HCT116 (cell line): Measurements from ENCODE around the gene P3H3. TPM values are rescaled to one million over a fixed set of nuclear protein-coding genes. Genes with fewer than 3 reads are reported as not detected.

ENCODE experiments used
- ATAC-seq: fragments of 200-7000 bp; cut with Tn5 transposase; 2 replicates; pipeline ENCODE4 v1.9.1; 2020; ENCODE audit warnings: mild to moderate bottlenecking, moderate library complexity
- BruUV-seq: library from RNA; stranded (reverse); fragments of 400-500 nt; replicated peaks from 2 replicates; lab custom pipeline; 2021; lab: Mats Ljungman, UMichigan
- CTCF ChIA-PET: fragments of 300-600 bp; sonication (Branson Sonifier 250); formaldehyde crosslinking; loops from one replicate; lab custom pipeline; 2021; ENCODE audit warnings: antibody characterized with exemption; lab: Charles Lee
- POLR2A ChIA-PET: fragments of 300-600, 350-600 bp; sonication (Branson Sonifier 250); formaldehyde crosslinking; loops from one replicate; lab custom pipeline; 2021; ENCODE audit warnings: antibody characterized with exemption; lab: Charles Lee
- RAD21 ChIA-PET, 2 experiments: fragments of 300-600 bp; sonication (Branson Sonifier 250); formaldehyde crosslinking; loops; one replicate each; lab custom pipeline; 2023; ENCODE audit warnings: low total read pairs in 2 of 2; ENCODE audit not compliant: uncharacterized antibody in 2 of 2, unreplicated experiment in 2 of 2, low non-redundant PET in 1 of 2; lab: Charles Lee
- DNase-seq: peaks from one replicate; pipeline ENCODE4 v3.0.0-alpha.2; 2010; ENCODE audit warnings: low read depth, low spot score
- H2AFZ ChIP-seq: fragments of 200-600 bp; shearing (Covaris generic), sonication (generic); 2 replicates; pipeline ENCODE4 v1.6.1; 2017; ENCODE audit warnings: low read depth, mixed run types, mixed read lengths, antibody characterized with exemption, low read length; ENCODE audit not compliant: poor library complexity, severe bottlenecking
- H3K27ac ChIP-seq: 2 replicates; pipeline ENCODE4 v1.5.1; 2012; ENCODE audit warnings: low read depth, low read length
- H3K27me3 ChIP-seq: fragments of 200-600 bp; sonication (generic); 2 replicates; pipeline ENCODE4 v1.6.1; 2016; ENCODE audit warnings: mixed run types, low read length, mixed read lengths; ENCODE audit not compliant: insufficient read depth
- H3K36me3 ChIP-seq, 2 experiments: fragments of 200-500 bp in 1 of 2; fragments of 200-600 bp in 1 of 2; sonication (Bioruptor generic) in 1 of 2; sonication (generic) in 1 of 2; 2 replicates each; pipeline versions ENCODE4 v1.5.1 to v1.6.1; 2014 to 2016; ENCODE audit warnings: low read length in 2 of 2, inconsistent platforms in 1 of 2, mixed read lengths in 1 of 2, mixed run types in 1 of 2; ENCODE audit not compliant: insufficient read depth in 2 of 2, control insufficient read depth in 1 of 2
- H3K4me1 ChIP-seq, 2 experiments: fragments of 200-600 bp in 1 of 2; sonication (generic) in 1 of 2; 2 replicates each; pipeline versions ENCODE4 v1.5.1 to v1.6.1; 2012 to 2017; ENCODE audit warnings: low read length in 2 of 2, inconsistent platforms in 1 of 2, mild to moderate bottlenecking in 1 of 2, mixed read lengths in 1 of 2, mixed run types in 1 of 2, moderate library complexity in 1 of 2; ENCODE audit not compliant: insufficient read depth in 2 of 2, control insufficient read depth in 1 of 2
- H3K4me2 ChIP-seq: fragments of 200-600 bp; sonication (generic); 2 replicates; pipeline ENCODE4 v1.6.1; 2017; ENCODE audit warnings: mixed run types, low read length, mixed read lengths
- H3K4me3 ChIP-seq, 2 experiments: fragments of 200-600 bp in 1 of 2; sonication (generic) in 1 of 2; replicated peaks in 1 of 2; 2 replicates each; pipeline ENCODE4 v1.5.1; 2011 to 2016; ENCODE audit warnings: low read length in 2 of 2, control low read depth in 1 of 2, low read depth in 1 of 2, mild to moderate bottlenecking in 1 of 2, mixed read lengths in 1 of 2, mixed run types in 1 of 2
- H3K79me2 ChIP-seq: fragments of 200-600 bp; sonication (generic); 2 replicates; pipeline ENCODE4 v1.6.1; 2017; ENCODE audit warnings: mild to moderate bottlenecking, mixed run types, low read length, moderate library complexity, mixed read lengths; ENCODE audit not compliant: insufficient read depth
- H3K9ac ChIP-seq: fragments of 200-600 bp; sonication (generic); 2 replicates; pipeline ENCODE4 v1.6.1; 2016; ENCODE audit warnings: low read length, mixed read lengths
- H3K9me2 ChIP-seq: fragments of 200-600 bp; sonication (generic), shearing (Covaris generic); 2 replicates; pipeline ENCODE4 v1.6.1; 2017; ENCODE audit warnings: mixed run types, mild to moderate bottlenecking, moderate library complexity; ENCODE audit not compliant: insufficient read depth
- H3K9me3 ChIP-seq, 2 experiments: fragments of 200-500 bp in 1 of 2; fragments of 200-600 bp in 1 of 2; sonication (Bioruptor generic) in 1 of 2; sonication (generic) in 1 of 2; 2 replicates each; pipeline ENCODE4 v1.6.1; 2014 to 2017; ENCODE audit warnings: low read length in 2 of 2, mixed read lengths in 2 of 2, inconsistent platforms in 1 of 2, low read depth in 1 of 2, mild to moderate bottlenecking in 1 of 2, mixed run types in 1 of 2, moderate library complexity in 1 of 2; ENCODE audit not compliant: control insufficient read depth in 1 of 2, insufficient read depth in 1 of 2
- H4K20me1 ChIP-seq: fragments of 200-600 bp; sonication (generic), shearing (Covaris generic); 2 replicates; pipeline ENCODE4 v1.6.1; 2017; ENCODE audit warnings: mixed run types, mild to moderate bottlenecking, moderate library complexity; ENCODE audit not compliant: insufficient read depth
- CBX3 ChIP-seq: IDR thresholded peaks from 2 replicates; pipeline ENCODE4 v1.6.1; 2012; ENCODE audit warnings: low read depth
- CEBPB ChIP-seq: IDR thresholded peaks from 2 replicates; pipeline ENCODE4 v1.6.1; 2012; ENCODE audit warnings: low read depth
- EGR1 ChIP-seq: IDR thresholded peaks from 2 replicates; pipeline ENCODE4 v1.6.1; 2012; ENCODE audit warnings: low read depth
- EZH2 ChIP-seq: fragments of 200-600 bp; sonication (generic); IDR thresholded peaks from 2 replicates; pipeline ENCODE4 v1.6.1; 2017; ENCODE audit warnings: antibody characterized with exemption, mixed run types
- EZH2phosphoT487 ChIP-seq: fragments of 200-600 bp; IDR thresholded peaks from 2 replicates; pipeline ENCODE4 v1.6.1; 2018; ENCODE audit warnings: antibody characterized with exemption, borderline replicate concordance
- FOSL1 ChIP-seq: IDR thresholded peaks from 2 replicates; pipeline ENCODE4 v1.6.1; 2012; ENCODE audit warnings: low read depth
- POLR2AphosphoS5 ChIP-seq: IDR thresholded peaks from 2 replicates; pipeline ENCODE4 v1.6.1; 2011; ENCODE audit warnings: mild to moderate bottlenecking, low read depth, low read length, moderate library complexity
- SIN3A ChIP-seq: IDR thresholded peaks from 2 replicates; pipeline ENCODE4 v1.6.1; 2012; ENCODE audit warnings: low read depth
- SP1 ChIP-seq: IDR thresholded peaks from 2 replicates; pipeline ENCODE4 v1.6.1; 2012; ENCODE audit warnings: low read depth
- SRF ChIP-seq: IDR thresholded peaks from 2 replicates; pipeline ENCODE4 v1.6.1; 2012; ENCODE audit warnings: low read depth
- TCF7L2 ChIP-seq: IDR thresholded peaks from 2 replicates; pipeline ENCODE4 v1.7.0; 2011; ENCODE audit warnings: borderline replicate concordance, inconsistent platforms; ENCODE audit not compliant: insufficient read depth, insufficient read length; ENCODE audit errors: extremely low read depth
- YY1 ChIP-seq: IDR thresholded peaks from 2 replicates; pipeline ENCODE4 v1.6.1; 2011; ENCODE audit warnings: low read length, low read depth, moderate library complexity, mild to moderate bottlenecking; ENCODE audit not compliant: insufficient replicate concordance; ENCODE audit errors: extremely low read depth
- ZNF274 ChIP-seq: fragments of 200-500 bp; sonication (Bioruptor generic); IDR thresholded peaks from 2 replicates; pipeline ENCODE4 v1.6.1; 2014; ENCODE audit warnings: mild to moderate bottlenecking, low read depth, low read length, inconsistent platforms
- intact Hi-C: fragments of 100-400 bp; cut with micrococcal nuclease; formaldehyde crosslinking; loops from 2 replicates; pipeline ENCODE4 v1.10.0; 2022
- total RNA-seq: library from RNA; stranded (reverse); gene quantifications from one replicate; pipeline ENCODE4 v1.2.1, GENCODE V29; 2021; ENCODE audit not compliant: unreplicated experiment
- TF ChIP-seq, protein P1 (sequence below): IDR thresholded peaks from 2 replicates; pipeline ENCODE4 v1.6.1; 2012
- TF ChIP-seq, protein P2 (sequence below): IDR thresholded peaks from 2 replicates; pipeline ENCODE4 v1.6.1; 2012; ENCODE audit warnings: low read depth
- TF ChIP-seq, protein P3 (sequence below): IDR thresholded peaks from 2 replicates; pipeline ENCODE4 v1.6.1; 2011; ENCODE audit warnings: mild to moderate bottlenecking, low read length, moderate library complexity; ENCODE audit not compliant: insufficient replicate concordance; ENCODE audit errors: extremely low read depth

P3H3 gene
- total RNA-seq, 1 experiment from 2014 or later: 32.2 TPM

DNA sequence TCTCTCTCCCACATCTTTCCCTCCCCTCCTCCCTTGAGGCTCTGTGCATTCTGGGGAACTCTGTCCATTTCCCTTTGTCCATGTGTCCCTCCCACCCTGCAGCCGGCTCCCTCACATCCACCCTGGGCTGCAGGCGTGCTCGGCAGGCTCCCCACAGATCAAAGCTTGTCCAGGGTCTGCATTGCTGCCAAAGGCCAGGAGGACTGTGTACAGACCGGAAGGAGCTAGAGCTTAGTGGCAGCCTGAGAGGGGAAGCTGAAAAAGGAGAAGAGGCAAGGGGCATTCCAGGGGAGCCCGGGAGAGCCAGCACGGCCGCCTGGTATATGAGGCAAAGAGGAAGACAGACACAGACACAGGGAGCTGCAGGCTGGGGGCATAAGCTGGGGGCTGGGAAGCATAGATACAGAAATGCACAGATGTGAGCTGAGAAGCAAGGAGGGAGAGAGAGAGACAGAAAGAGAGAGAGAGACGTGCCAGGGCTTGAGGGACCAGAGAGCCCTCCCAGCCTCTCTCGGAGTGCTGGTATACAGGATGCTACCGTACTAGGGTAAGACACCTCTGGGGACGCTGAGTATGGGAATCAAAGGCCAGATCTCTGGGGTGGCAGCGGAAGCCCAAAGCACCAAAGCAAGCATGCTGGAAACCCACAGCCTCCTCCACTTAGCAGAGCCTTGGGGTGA lies 35.5 kb upstream of the P3H3 start:
- H3K4me1 ChIP-seq: no peaks in the 10 kb centered on the region
- RAD21 ChIA-PET: no interaction called here
- H3K79me2 ChIP-seq: no peaks in the 10 kb centered on the region
- H3K9me3 ChIP-seq: no peaks in the 10 kb centered on the region
- no peak overlapping the region for H3K4me3 ChIP-seq
- no peak for DNase-seq
- CTCF ChIA-PET: no interaction called here
- H3K9ac ChIP-seq: no peak overlapping the region
- no peak overlapping the region for H3K27ac ChIP-seq
- H3K36me3 ChIP-seq: no peaks in the 10 kb centered on the region
- POLR2A ChIA-PET: no interaction called here
- H3K4me2 ChIP-seq: no peak overlapping the region
- no TSS peak for BruUV-seq
- H4K20me1 ChIP-seq: no peaks in the 10 kb centered on the region
- ATAC-seq: no peak
- no peaks in the 10 kb centered on the region for H3K9me2 ChIP-seq
- H2AFZ ChIP-seq: no peak overlapping the region
- TF ChIP-seq, protein P1, sequence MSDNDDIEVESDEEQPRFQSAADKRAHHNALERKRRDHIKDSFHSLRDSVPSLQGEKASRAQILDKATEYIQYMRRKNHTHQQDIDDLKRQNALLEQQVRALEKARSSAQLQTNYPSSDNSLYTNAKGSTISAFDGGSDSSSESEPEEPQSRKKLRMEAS: no peak
- TF ChIP-seq YY1 (no peak), SIN3A (no peak), POLR2AphosphoS5 (no peak), TCF7L2 (no peak)
- intact Hi-C loops: no loop called here
- no peaks in the 10 kb centered on the region for H3K27me3 ChIP-seq

DNA sequence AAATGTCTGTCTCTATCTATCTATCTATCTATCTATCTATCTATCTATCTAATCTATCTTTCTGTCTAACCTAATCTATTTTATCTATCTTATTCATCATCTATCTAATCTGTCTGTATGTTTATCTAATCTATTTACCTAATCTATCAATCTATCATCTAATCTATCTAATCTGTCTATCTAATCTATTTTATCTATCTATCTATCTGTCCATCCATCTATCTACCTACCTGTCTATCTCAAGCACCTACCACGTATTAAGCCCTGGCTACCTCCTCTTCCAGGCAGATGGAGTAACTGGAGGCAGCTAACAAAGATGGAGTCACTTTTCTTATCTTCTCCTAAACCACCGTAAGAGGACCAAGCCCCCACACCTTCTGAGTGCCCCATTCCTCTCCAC lies 33.1 kb upstream of the P3H3 start:
- Histone ChIP-seq H3K36me3 (no peaks in the 10 kb centered on the region), H2AFZ (no peak overlapping the region), H3K4me1 (no peaks in the 10 kb centered on the region), H3K4me3 (no peak overlapping the region), H3K79me2 (no peaks in the 10 kb centered on the region), H3K4me2 (no peak overlapping the region), H3K27ac (no peak overlapping the region), H4K20me1 (no peaks in the 10 kb centered on the region), H3K9ac (no peak overlapping the region), H3K9me2 (no peaks in the 10 kb centered on the region), H3K27me3 (no peaks in the 10 kb centered on the region), H3K9me3 (no peaks in the 10 kb centered on the region)
- ChIA-PET CTCF (no interaction called here), RAD21 (no interaction called here), POLR2A (interaction anchor here (0.8 kb wide), 1 partner anchor 23 kb away, joined by 3 read pairs; no protein-coding TSS in a partner anchor)
- DNase-seq: no peak
- no peak for ATAC-seq
- BruUV-seq: no TSS peak
- intact Hi-C loops: no loop called here
- TF ChIP-seq EGR1: no peak
- no peak for TF ChIP-seq SP1
- TF ChIP-seq FOSL1: no peak
- TF ChIP-seq, protein P2, sequence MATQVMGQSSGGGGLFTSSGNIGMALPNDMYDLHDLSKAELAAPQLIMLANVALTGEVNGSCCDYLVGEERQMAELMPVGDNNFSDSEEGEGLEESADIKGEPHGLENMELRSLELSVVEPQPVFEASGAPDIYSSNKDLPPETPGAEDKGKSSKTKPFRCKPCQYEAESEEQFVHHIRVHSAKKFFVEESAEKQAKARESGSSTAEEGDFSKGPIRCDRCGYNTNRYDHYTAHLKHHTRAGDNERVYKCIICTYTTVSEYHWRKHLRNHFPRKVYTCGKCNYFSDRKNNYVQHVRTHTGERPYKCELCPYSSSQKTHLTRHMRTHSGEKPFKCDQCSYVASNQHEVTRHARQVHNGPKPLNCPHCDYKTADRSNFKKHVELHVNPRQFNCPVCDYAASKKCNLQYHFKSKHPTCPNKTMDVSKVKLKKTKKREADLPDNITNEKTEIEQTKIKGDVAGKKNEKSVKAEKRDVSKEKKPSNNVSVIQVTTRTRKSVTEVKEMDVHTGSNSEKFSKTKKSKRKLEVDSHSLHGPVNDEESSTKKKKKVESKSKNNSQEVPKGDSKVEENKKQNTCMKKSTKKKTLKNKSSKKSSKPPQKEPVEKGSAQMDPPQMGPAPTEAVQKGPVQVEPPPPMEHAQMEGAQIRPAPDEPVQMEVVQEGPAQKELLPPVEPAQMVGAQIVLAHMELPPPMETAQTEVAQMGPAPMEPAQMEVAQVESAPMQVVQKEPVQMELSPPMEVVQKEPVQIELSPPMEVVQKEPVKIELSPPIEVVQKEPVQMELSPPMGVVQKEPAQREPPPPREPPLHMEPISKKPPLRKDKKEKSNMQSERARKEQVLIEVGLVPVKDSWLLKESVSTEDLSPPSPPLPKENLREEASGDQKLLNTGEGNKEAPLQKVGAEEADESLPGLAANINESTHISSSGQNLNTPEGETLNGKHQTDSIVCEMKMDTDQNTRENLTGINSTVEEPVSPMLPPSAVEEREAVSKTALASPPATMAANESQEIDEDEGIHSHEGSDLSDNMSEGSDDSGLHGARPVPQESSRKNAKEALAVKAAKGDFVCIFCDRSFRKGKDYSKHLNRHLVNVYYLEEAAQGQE: no peak
- no peak for TF ChIP-seq CEBPB
- no peak for TF ChIP-seq EZH2phosphoT487
- TF ChIP-seq, protein P3, sequence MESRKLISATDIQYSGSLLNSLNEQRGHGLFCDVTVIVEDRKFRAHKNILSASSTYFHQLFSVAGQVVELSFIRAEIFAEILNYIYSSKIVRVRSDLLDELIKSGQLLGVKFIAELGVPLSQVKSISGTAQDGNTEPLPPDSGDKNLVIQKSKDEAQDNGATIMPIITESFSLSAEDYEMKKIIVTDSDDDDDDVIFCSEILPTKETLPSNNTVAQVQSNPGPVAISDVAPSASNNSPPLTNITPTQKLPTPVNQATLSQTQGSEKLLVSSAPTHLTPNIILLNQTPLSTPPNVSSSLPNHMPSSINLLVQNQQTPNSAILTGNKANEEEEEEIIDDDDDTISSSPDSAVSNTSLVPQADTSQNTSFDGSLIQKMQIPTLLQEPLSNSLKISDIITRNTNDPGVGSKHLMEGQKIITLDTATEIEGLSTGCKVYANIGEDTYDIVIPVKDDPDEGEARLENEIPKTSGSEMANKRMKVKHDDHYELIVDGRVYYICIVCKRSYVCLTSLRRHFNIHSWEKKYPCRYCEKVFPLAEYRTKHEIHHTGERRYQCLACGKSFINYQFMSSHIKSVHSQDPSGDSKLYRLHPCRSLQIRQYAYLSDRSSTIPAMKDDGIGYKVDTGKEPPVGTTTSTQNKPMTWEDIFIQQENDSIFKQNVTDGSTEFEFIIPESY: no peak
- TF ChIP-seq ZNF274: no peak
- TF ChIP-seq CBX3: no peak
- no peak for TF ChIP-seq SRF
- TF ChIP-seq EZH2: no peak
